GM19452 (cell line): ENCODE data around the gene VWCE.
"Not testable (repeated sequence)": the region's sequence is repeated elsewhere in the genome, so short reads cannot be mapped to it uniquely, and the experiment has no call there.

ENCODE experiments used
- ATAC-seq: cut with Tn5 transposase; IDR thresholded peaks from one replicate; pipeline ENCODE4 v1.9.1; 2021; ENCODE audit not compliant: unreplicated experiment

Gene VWCE

DNA sequence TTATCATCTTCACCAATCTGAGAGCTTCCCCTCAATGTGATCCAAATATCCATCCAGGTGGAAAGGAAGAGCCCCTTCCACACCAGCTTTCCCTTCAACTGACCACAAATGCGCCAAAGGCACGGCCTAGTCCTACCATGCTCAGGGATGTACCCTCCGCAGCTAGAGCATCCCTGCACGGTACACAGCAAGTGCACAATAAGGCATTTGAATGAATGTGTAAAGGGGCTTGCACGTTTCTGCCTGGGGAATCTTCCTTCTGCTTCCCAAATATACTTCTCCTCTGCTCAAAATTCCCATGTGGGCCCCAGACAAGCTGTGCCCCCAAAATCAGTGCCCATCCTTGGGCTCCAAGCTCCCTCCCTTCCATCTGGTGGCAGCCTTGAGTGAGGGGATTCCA, 76.1 kb downstream of the VWCE start:
- ATAC-seq = not testable (repeated sequence)

- ATAC-seq = not testable (repeated sequence)
These were observed 76.8 kb downstream of the VWCE start for GRCh38 chr11:61218306-61218705.

GRCh38 chr11:61213711-61214324, 81.3 kb downstream of the VWCE start:
- ATAC-seq = not testable (repeated sequence)

- ATAC-seq = not testable (repeated sequence)
These were observed 82.9 kb downstream of the VWCE start for GRCh38 chr11:61212202-61212601.

DNA sequence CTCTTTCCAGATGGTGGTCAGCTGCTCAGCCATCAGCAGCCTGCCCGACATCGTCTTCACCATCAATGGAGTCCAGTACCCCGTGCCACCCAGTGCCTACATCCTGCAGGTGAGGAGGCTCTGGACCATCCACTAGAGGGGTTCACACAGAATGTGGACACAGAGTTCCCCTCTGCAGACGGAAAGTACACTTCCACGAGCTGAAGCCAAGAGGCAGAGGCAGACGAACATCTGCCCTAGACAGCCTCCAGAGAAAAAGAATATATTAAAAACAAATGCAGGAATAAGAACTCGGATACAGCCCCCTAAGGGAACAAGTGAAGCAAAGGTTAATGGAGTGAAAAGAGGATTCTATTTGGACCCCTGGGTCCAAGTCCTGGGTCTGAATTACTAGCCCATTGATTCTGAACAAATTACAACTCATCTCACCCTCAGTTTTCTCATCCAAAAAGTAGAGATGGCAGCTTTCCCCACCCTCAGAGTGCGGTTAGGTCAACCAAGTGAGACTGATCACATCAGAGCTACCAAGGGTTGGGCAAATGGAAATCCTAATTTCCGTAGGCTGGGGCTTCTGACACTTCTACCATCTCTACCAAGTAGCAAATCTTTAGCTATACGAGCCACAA, 83.7 kb downstream of the VWCE start:
- ATAC-seq = not testable (repeated sequence)

- not testable (repeated sequence) for ATAC-seq
These were observed 84.5 kb downstream of the VWCE start for GRCh38 chr11:61210629-61211028.
